H1 (cell line): ENCODE data around the gene FGF5. TPM values are rescaled to one million over a fixed set of nuclear protein-coding genes. Genes with fewer than 3 reads are reported as not detected.

ENCODE experiments used
- CTCF ChIA-PET: fragments of 300-600 bp; sonication (Branson Sonifier 250); formaldehyde crosslinking; loops from one replicate; lab custom pipeline; 2021; ENCODE audit not compliant: partially characterized antibody; lab: Charles Lee
- POLR2A ChIA-PET: fragments of 300-600 bp; sonication (Branson Sonifier 250); formaldehyde crosslinking; loops from one replicate; lab custom pipeline; 2021; ENCODE audit warnings: inconsistent platforms; ENCODE audit not compliant: partially characterized antibody; lab: Charles Lee
- DNase-seq, 2 experiments: peaks; one replicate each; pipeline versions ENCODE4 v3.0.0 to v3.0.0-alpha.2; 2010 to 2022; ENCODE audit warnings: low spot score in 2 of 2, low read depth in 1 of 2, mixed read lengths in 1 of 2
- FAIRE-seq: peaks from 2 replicates; lab custom pipeline; 2011; peaks lifted over from hg19 to GRCh38; lab: Jason Lieb, UNC
- H2AFZ ChIP-seq: 2 replicates; pipeline ENCODE4 v1.8.1; 2012; ENCODE audit warnings: low read length, inconsistent platforms
- H2AK5ac ChIP-seq: 2 replicates; pipeline ENCODE4 v1.6.1; 2013; ENCODE audit warnings: low read depth, low read length
- H2BK120ac ChIP-seq: replicated peaks from 2 replicates; pipeline ENCODE3; 2013; ENCODE audit warnings: low read depth, low read length, inconsistent platforms
- H2BK12ac ChIP-seq: 2 replicates; pipeline ENCODE4 v1.6.1; 2013; ENCODE audit warnings: low read depth, low read length
- H2BK15ac ChIP-seq: 2 replicates; pipeline ENCODE4 v1.6.1; 2013; ENCODE audit warnings: low read length
- H2BK20ac ChIP-seq: 2 replicates; pipeline ENCODE4 v1.6.1; 2013; ENCODE audit warnings: low read length
- H2BK5ac ChIP-seq: 2 replicates; pipeline ENCODE4 v1.6.1; 2013; ENCODE audit warnings: low read depth, low read length
- H3K14ac ChIP-seq: 2 replicates; pipeline ENCODE4 v1.6.1; 2013; ENCODE audit warnings: inconsistent platforms; ENCODE audit not compliant: insufficient read length
- H3K18ac ChIP-seq: 2 replicates; pipeline ENCODE4 v1.6.1; 2013; ENCODE audit warnings: low read length; ENCODE audit errors: extremely low read depth
- H3K23ac ChIP-seq: 2 replicates; pipeline ENCODE4 v1.6.1; 2013; ENCODE audit warnings: inconsistent platforms; ENCODE audit not compliant: insufficient read length
- H3K23me2 ChIP-seq: 2 replicates; pipeline ENCODE4 v1.6.1; 2013; ENCODE audit warnings: low read depth, low read length
- H3K27ac ChIP-seq: 2 replicates; pipeline ENCODE4 v1.6.1; 2011; ENCODE audit warnings: low read depth, low read length, inconsistent platforms
- H3K27me3 ChIP-seq, 4 experiments: replicated peaks in 1 of 4; 1 replicate in 1 of 4; 2 replicates in 3 of 4; pipeline versions ENCODE4 v1.6.1 to v1.8.1; 2011 to 2013; ENCODE audit warnings: low read length in 3 of 4, mild to moderate bottlenecking in 3 of 4, inconsistent platforms in 2 of 4, mixed read lengths in 2 of 4, moderate library complexity in 1 of 4; ENCODE audit not compliant: control insufficient read depth in 3 of 4, insufficient read depth in 3 of 4; ENCODE audit errors: extremely low read depth in 1 of 4
- H3K36me3 ChIP-seq, 4 experiments: 2 replicates each; pipeline versions ENCODE4 v1.6.1 to v1.8.1; 2011 to 2013; ENCODE audit warnings: mild to moderate bottlenecking in 4 of 4, low read length in 3 of 4, moderate library complexity in 2 of 4, control low read depth in 1 of 4, inconsistent platforms in 1 of 4; ENCODE audit not compliant: insufficient read depth in 4 of 4, control insufficient read depth in 2 of 4
- H3K4ac ChIP-seq: replicated peaks from 2 replicates; pipeline ENCODE3; 2013; ENCODE audit warnings: low read length, low read depth, mixed read lengths, inconsistent platforms; ENCODE audit not compliant: insufficient read length
- H3K4me1 ChIP-seq, 4 experiments: replicated peaks in 1 of 4; 1 replicate in 1 of 4; 2 replicates in 3 of 4; pipeline versions ENCODE4 v1.6.1 to v1.8.1; 2011 to 2013; ENCODE audit warnings: low read length in 3 of 4, inconsistent platforms in 2 of 4, mixed read lengths in 1 of 4; ENCODE audit not compliant: insufficient read depth in 4 of 4, control insufficient read depth in 3 of 4
- H3K4me2 ChIP-seq, 2 experiments: 2 replicates each; pipeline versions ENCODE4 v1.6.1 to v1.8.1; 2011 to 2013; ENCODE audit warnings: low read depth in 2 of 2, low read length in 2 of 2, control low read depth in 1 of 2, inconsistent platforms in 1 of 2, mild to moderate bottlenecking in 1 of 2; ENCODE audit not compliant: insufficient read depth in 1 of 2
- H3K4me3 ChIP-seq, 4 experiments: fragments of 200-600, 300-600 bp in 1 of 4; sonication (generic), shearing (Covaris generic), sonication (Bioruptor Twin) in 1 of 4; 2 replicates each; pipeline versions ENCODE4 v1.5.1 to v1.8.1; 2011 to 2016; ENCODE audit warnings: low read length in 4 of 4, low read depth in 3 of 4, control low read depth in 2 of 4, inconsistent platforms in 2 of 4, mild to moderate bottlenecking in 2 of 4, mixed read lengths in 1 of 4, moderate library complexity in 1 of 4; ENCODE audit not compliant: insufficient read depth in 2 of 4; ENCODE audit errors: extremely low read depth in 1 of 4
- H3K56ac ChIP-seq: replicated peaks from 2 replicates; pipeline ENCODE3; 2013; ENCODE audit warnings: low read depth, mild to moderate bottlenecking, mixed read lengths, low read length, inconsistent platforms; ENCODE audit not compliant: insufficient read length
- H3K79me1 ChIP-seq: 2 replicates; pipeline ENCODE4 v1.6.1; 2013; ENCODE audit warnings: low read depth, low read length, control low read depth
- H3K79me2 ChIP-seq, 2 experiments: 2 replicates each; pipeline versions ENCODE4 v1.6.1 to v1.8.1; 2012 to 2013; ENCODE audit warnings: low read length in 2 of 2, mild to moderate bottlenecking in 2 of 2, inconsistent platforms in 1 of 2; ENCODE audit not compliant: insufficient read depth in 2 of 2, control insufficient read depth in 1 of 2
- H3K9ac ChIP-seq, 4 experiments: replicated peaks in 1 of 4; 1 replicate in 1 of 4; 2 replicates in 3 of 4; pipeline versions ENCODE4 v1.6.1 to v1.8.1; 2011 to 2013; ENCODE audit warnings: low read depth in 3 of 4, low read length in 3 of 4, control low read depth in 2 of 4, mild to moderate bottlenecking in 2 of 4, moderate library complexity in 2 of 4, inconsistent platforms in 1 of 4; ENCODE audit errors: extremely low read depth in 1 of 4
- H3K9me3 ChIP-seq, 2 experiments: 2 replicates each; pipeline versions ENCODE4 v1.6.1 to v1.8.1; 2012 to 2013; ENCODE audit warnings: mild to moderate bottlenecking in 2 of 2, moderate library complexity in 2 of 2, control low read depth in 1 of 2, inconsistent platforms in 1 of 2, low read depth in 1 of 2, low read length in 1 of 2, mixed read lengths in 1 of 2; ENCODE audit not compliant: insufficient read depth in 2 of 2
- H4K20me1 ChIP-seq, 2 experiments: replicated peaks in 1 of 2; 2 replicates each; pipeline versions ENCODE3 to v1.8.1; 2011 to 2013; ENCODE audit warnings: inconsistent platforms in 2 of 2, low read length in 2 of 2, mild to moderate bottlenecking in 1 of 2; ENCODE audit not compliant: insufficient read depth in 2 of 2, control insufficient read depth in 1 of 2
- H4K5ac ChIP-seq: 2 replicates; pipeline ENCODE4 v1.6.1; 2013; ENCODE audit warnings: low read length, low read depth, mixed read lengths, inconsistent platforms; ENCODE audit not compliant: insufficient read length
- H4K8ac ChIP-seq: 2 replicates; pipeline ENCODE4 v1.8.0; 2013; ENCODE audit warnings: mild to moderate bottlenecking, moderate library complexity, low read length, inconsistent platforms; ENCODE audit not compliant: insufficient read depth; ENCODE audit errors: extremely low read depth
- H4K91ac ChIP-seq: replicated peaks from 2 replicates; pipeline ENCODE3; 2013; ENCODE audit warnings: low read length, mixed read lengths, inconsistent platforms; ENCODE audit not compliant: insufficient read length
- ATF2 ChIP-seq: IDR thresholded peaks from 2 replicates; pipeline ENCODE4 v1.6.1; 2012; ENCODE audit warnings: low read length, inconsistent platforms
- ATF3 ChIP-seq: IDR thresholded peaks from 2 replicates; pipeline ENCODE4 v1.6.1; 2011; ENCODE audit warnings: low read depth, mild to moderate bottlenecking, low read length; ENCODE audit not compliant: insufficient read depth
- BRCA1 ChIP-seq: IDR thresholded peaks from 2 replicates; pipeline ENCODE4 v1.6.1; 2012; ENCODE audit warnings: low read depth, low read length, improper control_type of control experiment
- CBX8 ChIP-seq: fragments of 300-800, 300-1000 bp; sonication (generic); IDR thresholded peaks from 2 replicates; pipeline ENCODE4 v1.7.1; 2016; ENCODE audit warnings: low read depth, low read length, borderline replicate concordance
- CHD1 ChIP-seq: IDR thresholded peaks from 2 replicates; pipeline ENCODE4 v1.6.1; 2012; ENCODE audit warnings: low read depth, low read length, improper control_type of control experiment
- E2F6 ChIP-seq: IDR thresholded peaks from 2 replicates; pipeline ENCODE4 v1.6.1; 2012; ENCODE audit warnings: inconsistent platforms
- HDAC6 ChIP-seq: IDR thresholded peaks from one replicate; pipeline ENCODE4 v1.7.1; 2012; ENCODE audit warnings: low read depth, mild to moderate bottlenecking, inconsistent platforms, low read length, moderate library complexity
- JUN ChIP-seq: IDR thresholded peaks from 2 replicates; pipeline ENCODE4 v1.6.1; 2011; ENCODE audit warnings: low read depth, mild to moderate bottlenecking, improper control_type of control experiment, low read length
- NRF1 ChIP-seq: IDR thresholded peaks from 2 replicates; pipeline ENCODE4 v1.6.1; 2011; ENCODE audit warnings: mild to moderate bottlenecking, low read depth, low read length, improper control_type of control experiment
- RBBP5 ChIP-seq: IDR thresholded peaks from 2 replicates; pipeline ENCODE4 v1.7.1; 2012; ENCODE audit warnings: low read depth, mild to moderate bottlenecking, inconsistent platforms, low read length, moderate library complexity, borderline replicate concordance
- SP4 ChIP-seq: IDR thresholded peaks from 2 replicates; pipeline ENCODE4 v1.6.1; 2012; ENCODE audit warnings: low read length, inconsistent platforms
- TBP ChIP-seq: IDR thresholded peaks from 2 replicates; pipeline ENCODE4 v1.6.1; 2011; ENCODE audit warnings: low read depth, low read length, improper control_type of control experiment
- WGBS, 2 experiments: shearing (Covaris generic) in 1 of 2; methylation state at CpG; one replicate each; pipeline versions ENCODE4 v1.1.6 to v1.1.7; 2013 to 2015; ENCODE audit warnings: low lambda C conversion rate in 2 of 2, mixed read lengths in 2 of 2, inconsistent platforms in 1 of 2, low coverage in 1 of 2, missing lambda C conversion rate in 1 of 2; ENCODE audit not compliant: insufficient replicate concordance in 2 of 2, insufficient coverage in 1 of 2, insufficient read length in 1 of 2; ENCODE audit errors: extremely low coverage in 1 of 2, missing lambda C conversion rate in 1 of 2; 5-methylcytosine and 5-hydroxymethylcytosine counted together
- polyA plus RNA-seq, 7 experiments: library from polyadenylated mRNA; depleted of rRNA in 3 of 7; stranded (reverse) in 5 of 7; unstranded in 2 of 7; fragments of >200 nt in 5 of 7; fragments of 200-250 nt in 2 of 7; gene quantifications; 1 replicate in 5 of 7; 2 replicates in 1 of 7; 4 replicates in 1 of 7; pipeline versions ENCODE4 v1.2.1 to v1.2.3, GENCODE V29; 2011 to 2013; ENCODE audit warnings: missing spikeins in 2 of 7, mixed read lengths in 2 of 7
- total RNA-seq: library from RNA; stranded (reverse); fragmentation: NEBNext Ultra II Directional; extraction: Animal tissue kit (Norgen Biotek cat#: 25700); gene quantifications from 2 replicates; pipeline ENCODE4 v1.2.1, GENCODE V29; 2021

The FGF5 gene
- total and polyA plus RNA-seq, 2 of the 8 experiments (the other 6 are each of a cell fraction or from before 2014, with no cell fraction given), result not detected

- Histone ChIP-seq H3K27ac (no peak overlapping the region), H4K91ac (no peak overlapping the region), H3K79me1 (no peaks in the 10 kb centered on the region), H2BK20ac (no peak overlapping the region), H3K4me1 (no peaks in the 10 kb centered on the region), H3K18ac (no peak overlapping the region), H3K23ac (no peak overlapping the region), H3K79me2 (no peaks in the 10 kb centered on the region), H3K4me3 (no peak overlapping the region), H2BK12ac (no peak overlapping the region), H3K4me2 (no peak overlapping the region), H4K8ac (no peak overlapping the region), H2BK120ac (no peak overlapping the region), H3K9ac (no peak overlapping the region), H2AK5ac (no peak overlapping the region), H3K14ac (no peak overlapping the region), H3K56ac (no peak overlapping the region), H2BK15ac (no peak overlapping the region), H2AFZ (no peak overlapping the region), H3K36me3 (no peaks in the 10 kb centered on the region), H4K5ac (no peak overlapping the region), H3K9me3 (no peaks in the 10 kb centered on the region), H3K27me3 (no peaks in the 10 kb centered on the region), H3K23me2 (no peaks in the 10 kb centered on the region), H3K4ac (no peak overlapping the region), H2BK5ac (no peak overlapping the region), H4K20me1 (no peaks in the 10 kb centered on the region)
- WGBS, 2 experiments, result 86% methylated on average over 4 of the region's 4 CpGs; no CpG with 5 or more reads in 1 of the 2 experiments
- DNase-seq, result no peak
- CTCF ChIA-PET, result interaction anchor here (1.0 to 1.6 kb wide), 3 partner anchors 9 to 20 kb away, joined by 3 to 6 read pairs (median 5); no protein-coding TSS in a partner anchor
- no peak for FAIRE-seq
- POLR2A ChIA-PET, result no interaction called here
- TF ChIP-seq JUN, result no peak
- TF ChIP-seq E2F6, result no peak
- TF ChIP-seq TBP, result no peak
- TF ChIP-seq ATF2, result no peak
- TF ChIP-seq BRCA1, result no peak
- no peak for TF ChIP-seq SP4
- TF ChIP-seq RBBP5, result no peak
- TF ChIP-seq ATF3, result no peak
- no peak for TF ChIP-seq NRF1
- no peak for TF ChIP-seq CBX8
- TF ChIP-seq CHD1, result no peak
- TF ChIP-seq HDAC6, result no peak
These were observed 55.3 kb downstream of the FGF5 start for GRCh38 chr4:80321776-80322175.
